HG02588 (cell line): ENCODE measurements around the gene TENT4A.
A peak's percentile ranks its signal among the peaks of the same experiment; 100 is the strongest.
"Not testable (repeated sequence)": the region's sequence is repeated elsewhere in the genome, so short reads cannot be mapped to it uniquely, and the experiment has no call there.

Experiments
- ATAC-seq: cut with Tn5 transposase; IDR thresholded peaks from one replicate; pipeline ENCODE4 v1.9.1; 2021; ENCODE audit warnings: mild to moderate bottlenecking, moderate library complexity; ENCODE audit not compliant: unreplicated experiment

The TENT4A gene

GRCh38 chr5:6766604-6767093 lies 53.4 kb downstream of the TENT4A start:
- ATAC-seq, result no peak

GRCh38 chr5:6767481-6768063 lies 54.3 kb downstream of the TENT4A start:
- no peak for ATAC-seq

- ATAC-seq, result no peak
Observed at GRCh38 chr5:6768590-6769230, 55.5 kb downstream of the TENT4A start.

- ATAC-seq, result no peak
Observed at GRCh38 chr5:6770826-6771607, 57.8 kb downstream of the TENT4A start.

- no peak for ATAC-seq
Observed at GRCh38 chr5:6772886-6773285, 59.7 kb downstream of the TENT4A start.

- no peak for ATAC-seq
Observed at GRCh38 chr5:6773342-6774035, 60.3 kb downstream of the TENT4A start.

GRCh38 chr5:6774207-6774606 lies 61.0 kb downstream of the TENT4A start:
- ATAC-seq, result not testable (repeated sequence)

- no peak for ATAC-seq
Observed at GRCh38 chr5:6774721-6775204, 61.5 kb downstream of the TENT4A start.

- no peak for ATAC-seq
Observed at GRCh38 chr5:6775571-6775970, 62.3 kb downstream of the TENT4A start.

GRCh38 chr5:6780802-6781391 lies 67.7 kb downstream of the TENT4A start:
- peak; percentile 82 for ATAC-seq

- ATAC-seq, result no peak
Observed at GRCh38 chr5:6781716-6782115, 68.5 kb downstream of the TENT4A start.

GRCh38 chr5:6783787-6784186 lies 70.6 kb downstream of the TENT4A start:
- no peak for ATAC-seq

- no peak for ATAC-seq
Observed at GRCh38 chr5:6784481-6784880, 71.2 kb downstream of the TENT4A start.

GRCh38 chr5:6785161-6785860 lies 72.1 kb downstream of the TENT4A start:
- no peak for ATAC-seq

- ATAC-seq, result no peak
Observed at GRCh38 chr5:6785861-6786180, 72.6 kb downstream of the TENT4A start.

- ATAC-seq, result no peak
Observed at GRCh38 chr5:6786786-6787495, 73.7 kb downstream of the TENT4A start.

GRCh38 chr5:6787941-6788340 lies 74.7 kb downstream of the TENT4A start:
- no peak for ATAC-seq

GRCh38 chr5:6788439-6788838 lies 75.2 kb downstream of the TENT4A start:
- ATAC-seq, result no peak

GRCh38 chr5:6788956-6789649 lies 75.9 kb downstream of the TENT4A start:
- no peak for ATAC-seq
